GM06990 (cell line): ENCODE measurements around the gene ZNF396.

Experiments used
- DNase-seq: peaks from one replicate; pipeline ENCODE4 v3.0.0-alpha.2; 2011; ENCODE audit not compliant: insufficient read length; ENCODE audit errors: extremely low read depth
- H3K27me3 ChIP-seq: replicated peaks from 2 replicates; pipeline ENCODE4 v1.6.0; 2011; ENCODE audit warnings: low read length; ENCODE audit not compliant: control insufficient read depth, insufficient read depth
- H3K36me3 ChIP-seq: 2 replicates; pipeline ENCODE4 v1.5.1; 2011; ENCODE audit warnings: low read length; ENCODE audit not compliant: control insufficient read depth, insufficient read depth
- H3K4me3 ChIP-seq: replicated peaks from 2 replicates; pipeline ENCODE4 v1.5.1; 2011; ENCODE audit warnings: low read depth, mild to moderate bottlenecking, control low read depth, low read length
- TF ChIP-seq, protein P1 (sequence below): IDR thresholded peaks from 2 replicates; pipeline ENCODE4 v1.5.1; 2011; ENCODE audit warnings: low read length, control low read depth, mild to moderate bottlenecking, inconsistent platforms; ENCODE audit not compliant: insufficient read depth, poor library complexity, severe bottlenecking

Gene ZNF396

DNA sequence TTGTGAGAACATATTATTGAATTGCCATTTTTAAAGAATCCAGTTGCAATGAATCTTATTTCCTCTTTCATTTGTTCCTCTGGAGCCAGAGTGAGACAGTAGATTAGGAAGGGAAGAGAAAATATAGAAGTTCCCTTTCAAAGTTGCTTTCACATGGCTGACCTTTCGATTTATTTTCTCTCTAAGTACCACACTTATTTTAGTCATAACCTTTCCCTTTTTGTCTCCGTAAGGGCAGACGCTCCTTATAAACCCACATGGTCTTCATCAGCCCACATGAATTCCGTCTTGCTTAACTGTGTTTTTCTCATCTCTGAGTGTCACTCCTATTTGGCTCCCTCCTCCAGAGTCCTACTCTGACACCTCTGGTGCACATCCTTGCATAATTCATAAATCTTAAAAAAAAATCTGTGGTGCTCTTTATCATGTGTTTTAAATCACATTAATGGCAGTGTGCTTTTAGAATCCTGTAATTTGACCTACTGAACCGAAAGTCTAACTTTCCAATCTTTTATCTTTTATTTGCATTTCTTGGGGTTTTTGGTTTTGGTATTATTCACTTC lies 38.5 kb upstream of the ZNF396 start:
- TF ChIP-seq, protein P1, sequence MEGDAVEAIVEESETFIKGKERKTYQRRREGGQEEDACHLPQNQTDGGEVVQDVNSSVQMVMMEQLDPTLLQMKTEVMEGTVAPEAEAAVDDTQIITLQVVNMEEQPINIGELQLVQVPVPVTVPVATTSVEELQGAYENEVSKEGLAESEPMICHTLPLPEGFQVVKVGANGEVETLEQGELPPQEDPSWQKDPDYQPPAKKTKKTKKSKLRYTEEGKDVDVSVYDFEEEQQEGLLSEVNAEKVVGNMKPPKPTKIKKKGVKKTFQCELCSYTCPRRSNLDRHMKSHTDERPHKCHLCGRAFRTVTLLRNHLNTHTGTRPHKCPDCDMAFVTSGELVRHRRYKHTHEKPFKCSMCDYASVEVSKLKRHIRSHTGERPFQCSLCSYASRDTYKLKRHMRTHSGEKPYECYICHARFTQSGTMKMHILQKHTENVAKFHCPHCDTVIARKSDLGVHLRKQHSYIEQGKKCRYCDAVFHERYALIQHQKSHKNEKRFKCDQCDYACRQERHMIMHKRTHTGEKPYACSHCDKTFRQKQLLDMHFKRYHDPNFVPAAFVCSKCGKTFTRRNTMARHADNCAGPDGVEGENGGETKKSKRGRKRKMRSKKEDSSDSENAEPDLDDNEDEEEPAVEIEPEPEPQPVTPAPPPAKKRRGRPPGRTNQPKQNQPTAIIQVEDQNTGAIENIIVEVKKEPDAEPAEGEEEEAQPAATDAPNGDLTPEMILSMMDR: no peak
- DNase-seq: peak; percentile 41
- H3K4me3 ChIP-seq: no peak overlapping the region

GRCh38 chr18:35413163-35413511 lies 36.0 kb upstream of the ZNF396 start:
- TF ChIP-seq, protein P1: no peak
- DNase-seq: no peak
- H3K27me3 ChIP-seq: no peaks in the 10 kb centered on the region
- H3K36me3 ChIP-seq: no peaks in the 10 kb centered on the region
- H3K4me3 ChIP-seq: no peak overlapping the region

More for the DNA sequence above, 38.5 kb upstream of the ZNF396 start:
- no peaks in the 10 kb centered on the region for H3K27me3 ChIP-seq
- H3K36me3 ChIP-seq: no peaks in the 10 kb centered on the region

- H3K36me3 ChIP-seq: no peaks in the 10 kb centered on the region
- DNase-seq: no peak
- H3K27me3 ChIP-seq: no peaks in the 10 kb centered on the region
- TF ChIP-seq, protein P1: no peak
- H3K4me3 ChIP-seq: no peak overlapping the region
These were observed 34.7 kb upstream of the ZNF396 start for GRCh38 chr18:35411625-35412351.

- TF ChIP-seq, protein P1: no peak
- no peaks in the 10 kb centered on the region for H3K27me3 ChIP-seq
- DNase-seq: peak; percentile 45
These were observed 33.4 kb upstream of the ZNF396 start for GRCh38 chr18:35410561-35410960.

DNA sequence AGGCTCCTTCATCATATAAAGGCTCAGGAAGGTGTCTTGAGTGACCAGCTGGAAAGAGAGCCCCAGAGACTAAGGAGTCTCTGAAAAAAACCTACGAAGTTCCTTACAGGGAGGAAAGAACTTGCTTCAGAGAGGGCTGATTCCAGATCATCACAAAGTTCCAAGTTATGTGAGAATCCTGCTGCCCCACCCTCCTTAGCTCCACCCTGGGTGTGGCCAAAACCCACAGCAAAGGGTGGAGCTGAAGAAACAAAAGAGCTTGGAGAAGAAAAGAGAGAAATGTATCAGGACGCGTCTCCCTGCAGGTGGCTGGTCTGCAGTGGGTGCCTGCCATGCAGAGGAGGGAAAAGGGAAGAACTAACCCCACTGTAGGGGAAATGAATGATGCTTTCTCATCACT lies 32.8 kb upstream of the ZNF396 start:
- Histone ChIP-seq H3K36me3 (no peaks in the 10 kb centered on the region), H3K27me3 (no peaks in the 10 kb centered on the region), H3K4me3 (no peak overlapping the region)
- TF ChIP-seq, protein P1: no peak
- DNase-seq: no peak

More at GRCh38 chr18:35410561-35410960, 33.4 kb upstream of the ZNF396 start:
- no peak overlapping the region for H3K4me3 ChIP-seq
- no peaks in the 10 kb centered on the region for H3K36me3 ChIP-seq
